T-helper 2 cell treated with Interferon-gamma antibody and Interleukin-4, amounts not matched to agents 5 μg/mL and 100 μg/mL, for 36 hours (primary cell): Measurements from ENCODE around the gene MAGED4.
"Not testable (repeated sequence)": the region's sequence is repeated elsewhere in the genome, so short reads cannot be mapped to it uniquely, and the experiment has no call there.

Experiments
- DNase-seq: peaks from one replicate; pipeline ENCODE4 v3.0.0; 2021; ENCODE audit warnings: low spot score
- H3K27ac Mint-ChIP-seq: one replicate; pipeline ENCODE4 v1.8.0; 2021; ENCODE audit warnings: mild to moderate bottlenecking, mixed read lengths
- H3K27me3 Mint-ChIP-seq: one replicate; pipeline ENCODE4 v1.8.0; 2021; ENCODE audit warnings: low read depth, mixed read lengths
- H3K36me3 Mint-ChIP-seq: one replicate; pipeline ENCODE4 v1.8.0; 2021; ENCODE audit warnings: low read depth, mixed read lengths
- H3K4me1 Mint-ChIP-seq: one replicate; pipeline ENCODE4 v1.8.0; 2021; ENCODE audit warnings: low read depth, mixed read lengths
- H3K4me3 Mint-ChIP-seq: one replicate; pipeline ENCODE4 v1.8.0; 2022; ENCODE audit warnings: mild to moderate bottlenecking, moderate library complexity, mixed read lengths
- H3K9me3 Mint-ChIP-seq: one replicate; pipeline ENCODE4 v1.8.0; 2021; ENCODE audit warnings: mixed read lengths

MAGED4 gene, protein sequence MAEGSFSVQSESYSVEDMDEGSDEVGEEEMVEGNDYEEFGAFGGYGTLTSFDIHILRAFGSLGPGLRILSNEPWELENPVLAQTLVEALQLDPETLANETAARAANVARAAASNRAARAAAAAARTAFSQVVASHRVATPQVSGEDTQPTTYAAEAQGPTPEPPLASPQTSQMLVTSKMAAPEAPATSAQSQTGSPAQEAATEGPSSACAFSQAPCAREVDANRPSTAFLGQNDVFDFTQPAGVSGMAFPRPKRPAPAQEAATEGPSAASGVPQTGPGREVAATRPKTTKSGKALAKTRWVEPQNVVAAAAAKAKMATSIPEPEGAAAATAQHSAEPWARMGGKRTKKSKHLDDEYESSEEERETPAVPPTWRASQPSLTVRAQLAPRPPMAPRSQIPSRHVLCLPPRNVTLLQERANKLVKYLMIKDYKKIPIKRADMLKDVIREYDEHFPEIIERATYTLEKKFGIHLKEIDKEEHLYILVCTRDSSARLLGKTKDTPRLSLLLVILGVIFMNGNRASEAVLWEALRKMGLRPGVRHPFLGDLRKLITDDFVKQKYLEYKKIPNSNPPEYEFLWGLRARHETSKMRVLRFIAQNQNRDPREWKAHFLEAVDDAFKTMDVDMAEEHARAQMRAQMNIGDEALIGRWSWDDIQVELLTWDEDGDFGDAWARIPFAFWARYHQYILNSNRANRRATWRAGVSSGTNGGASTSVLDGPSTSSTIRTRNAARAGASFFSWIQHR

DNA sequence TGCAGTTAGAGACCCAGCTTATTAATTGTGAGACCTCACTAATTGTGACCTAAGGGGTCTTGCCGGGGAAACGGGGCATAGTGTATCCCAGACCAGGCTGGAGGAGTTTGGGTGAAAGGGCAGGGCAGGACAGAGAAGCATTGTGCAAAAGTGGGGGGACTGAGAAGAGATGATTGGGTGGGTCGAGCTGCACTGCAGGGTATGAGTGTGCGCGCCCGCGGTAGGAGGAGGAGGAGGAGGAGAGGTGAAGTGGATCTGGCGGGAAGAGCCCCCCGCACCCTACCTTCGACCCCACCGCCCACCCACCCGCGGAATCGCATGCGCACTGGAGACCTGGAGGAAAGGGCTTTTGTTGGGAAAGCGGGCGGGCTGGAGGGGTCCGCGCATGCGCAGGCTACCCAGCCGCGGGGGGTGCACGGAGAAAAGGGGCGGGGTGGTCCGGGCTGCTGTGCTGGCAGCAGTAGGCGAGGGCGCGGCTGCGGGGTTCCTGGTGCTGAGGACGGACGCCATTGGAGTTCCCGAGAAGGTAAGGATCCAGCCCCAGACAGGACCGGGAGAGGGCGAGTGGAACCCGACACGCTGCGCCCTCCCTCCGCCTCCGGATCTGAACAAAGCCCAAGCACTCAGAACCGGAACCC is at the start of gene MAGED4:
Gene MAGED4, plus strand, starts transcription at position 449 of the 638 bp plus-strand sequence. CDS start 1,035 bp downstream, outside the sequence.
- not testable (repeated sequence) for H3K4me1 Mint-ChIP-seq, H3K4me3 Mint-ChIP-seq, H3K27me3 Mint-ChIP-seq, H3K36me3 Mint-ChIP-seq, DNase-seq, H3K9me3 Mint-ChIP-seq, H3K27ac Mint-ChIP-seq

DNA sequence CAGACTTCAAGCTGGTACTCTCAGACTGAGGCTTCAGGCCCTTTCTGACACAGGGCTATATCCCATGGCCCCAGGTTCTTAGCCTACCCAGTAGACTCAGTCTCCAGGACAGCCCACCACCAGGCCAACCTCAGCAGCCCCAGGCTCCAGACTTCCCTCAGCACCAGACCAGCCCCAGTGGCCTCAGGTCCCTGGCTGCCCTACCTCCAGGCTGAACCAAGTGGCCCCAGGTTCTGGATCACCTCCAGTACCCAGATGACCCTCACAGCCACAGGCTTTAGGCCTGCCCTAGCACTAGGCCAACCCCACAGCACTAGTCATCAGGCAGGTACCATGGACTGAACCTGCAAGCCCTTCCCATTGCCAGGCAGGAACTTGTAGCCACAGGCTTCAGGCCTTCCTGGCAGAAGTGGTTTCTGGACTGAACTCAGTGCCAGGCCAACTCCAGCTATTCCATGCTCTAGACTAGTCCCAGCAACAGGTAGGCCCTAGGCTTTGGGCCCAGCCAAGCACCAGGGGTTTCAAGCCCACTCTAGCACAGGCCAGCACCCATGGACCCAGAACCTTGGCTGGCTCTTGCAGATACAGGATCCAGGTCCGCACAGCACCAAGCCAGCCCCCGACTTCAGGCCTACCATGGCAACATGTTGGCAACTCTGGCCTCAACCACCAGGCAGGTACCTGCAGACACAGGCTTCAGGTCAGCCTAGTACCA is 45.7 kb upstream of the MAGED4 start:
- Mint-ChIP-seq H3K36me3 (no peaks in the 10 kb centered on the region), H3K4me1 (no peaks in the 10 kb centered on the region), H3K27ac (no peak overlapping the region), H3K27me3 (no peaks in the 10 kb centered on the region), H3K4me3 (no peak overlapping the region), H3K9me3 (no peaks in the 10 kb centered on the region)
- no peak for DNase-seq

DNA sequence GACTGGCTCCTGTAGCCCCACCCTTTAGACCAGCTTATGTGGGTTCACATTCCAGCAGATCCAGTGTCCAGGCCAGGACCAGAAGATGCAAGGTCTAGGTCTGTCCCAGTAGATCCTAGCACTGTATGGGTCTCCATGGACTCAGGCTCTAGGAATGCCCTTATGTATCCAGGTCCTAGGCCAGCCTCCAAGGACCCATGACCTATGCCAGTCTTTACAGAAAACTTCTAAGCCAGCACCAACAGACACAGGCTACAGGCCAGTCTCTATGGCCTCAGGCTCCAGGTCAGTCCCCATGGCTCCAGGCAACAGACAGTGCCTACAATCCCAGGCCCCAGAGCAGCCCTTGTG is 45.2 kb upstream of the MAGED4 start:
- H3K9me3 Mint-ChIP-seq = no peaks in the 10 kb centered on the region
- DNase-seq = no peak
- H3K27ac Mint-ChIP-seq = no peak overlapping the region
- no peaks in the 10 kb centered on the region for H3K36me3 Mint-ChIP-seq
- H3K27me3 Mint-ChIP-seq = no peaks in the 10 kb centered on the region
- no peak overlapping the region for H3K4me3 Mint-ChIP-seq
- no peaks in the 10 kb centered on the region for H3K4me1 Mint-ChIP-seq

DNA sequence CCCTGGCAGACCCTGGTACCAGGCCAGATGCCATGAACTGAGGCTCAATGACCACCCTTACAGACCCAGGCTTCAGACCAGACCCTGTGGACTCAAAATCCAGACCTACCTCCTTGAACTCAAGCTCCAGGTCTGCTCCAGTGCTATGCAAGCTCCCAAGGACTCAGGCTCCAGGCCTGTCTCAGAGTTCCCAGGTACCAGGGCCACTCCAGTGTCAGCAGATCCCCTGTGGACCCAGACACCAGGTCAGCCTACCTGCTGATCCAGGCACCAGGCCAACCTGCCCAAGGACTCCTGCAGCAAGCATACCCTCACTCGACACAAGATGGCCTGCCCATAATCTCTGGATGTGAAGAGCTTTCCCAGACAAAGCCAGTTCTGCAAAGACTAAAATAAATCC is 44.7 kb upstream of the MAGED4 start:
- Mint-ChIP-seq H3K36me3 (no peaks in the 10 kb centered on the region), H3K27me3 (no peaks in the 10 kb centered on the region), H3K4me1 (no peaks in the 10 kb centered on the region), H3K27ac (no peak overlapping the region), H3K9me3 (no peaks in the 10 kb centered on the region), H3K4me3 (no peak overlapping the region)
- no peak for DNase-seq

DNA sequence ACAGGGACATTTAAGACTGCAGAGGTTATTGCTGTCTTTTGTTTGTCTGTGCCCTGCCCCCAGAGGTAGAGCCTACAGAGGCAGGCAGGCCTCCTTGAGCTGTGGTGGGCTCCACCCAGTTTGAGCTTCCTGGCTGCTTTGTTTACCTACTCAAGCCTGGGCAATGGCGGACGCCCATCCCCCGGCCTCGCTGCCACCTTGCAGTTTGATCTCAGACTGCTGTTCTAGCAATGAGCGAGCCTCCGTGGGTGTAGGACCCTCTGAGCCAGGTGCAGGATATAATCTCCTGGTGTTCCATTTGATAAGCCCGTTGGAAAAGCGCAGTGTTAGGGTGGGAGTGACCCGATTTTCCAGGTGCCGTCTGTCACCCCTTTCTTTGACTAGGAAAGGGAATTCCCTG is 34.0 kb upstream of the MAGED4 start:
- H3K27ac Mint-ChIP-seq, H3K36me3 Mint-ChIP-seq, H3K9me3 Mint-ChIP-seq, DNase-seq, H3K4me1 Mint-ChIP-seq, H3K27me3 Mint-ChIP-seq, H3K4me3 Mint-ChIP-seq: not testable (repeated sequence)

DNA sequence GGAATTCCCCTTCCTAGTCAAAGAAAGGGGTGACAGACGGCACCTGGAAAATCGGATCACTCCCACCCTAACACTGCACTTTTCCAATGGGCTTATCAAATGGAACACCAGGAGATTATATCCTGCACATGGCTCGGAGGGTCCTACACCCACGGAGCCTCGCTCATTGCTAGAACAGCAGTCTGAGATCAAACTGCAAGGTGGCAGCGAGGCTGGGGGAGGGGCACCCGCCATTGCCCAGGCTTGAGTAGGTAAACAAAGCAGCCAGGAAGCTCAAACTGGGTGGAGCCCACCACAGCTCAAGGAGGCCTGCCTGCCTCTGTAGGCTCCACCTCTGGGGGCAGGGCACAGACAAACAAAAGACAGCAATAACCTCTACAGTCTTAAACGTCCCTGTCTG is 24.5 kb upstream of the MAGED4 start:
- DNase-seq, H3K4me1 Mint-ChIP-seq, H3K9me3 Mint-ChIP-seq, H3K36me3 Mint-ChIP-seq, H3K27ac Mint-ChIP-seq, H3K27me3 Mint-ChIP-seq, H3K4me3 Mint-ChIP-seq: not testable (repeated sequence)

DNA sequence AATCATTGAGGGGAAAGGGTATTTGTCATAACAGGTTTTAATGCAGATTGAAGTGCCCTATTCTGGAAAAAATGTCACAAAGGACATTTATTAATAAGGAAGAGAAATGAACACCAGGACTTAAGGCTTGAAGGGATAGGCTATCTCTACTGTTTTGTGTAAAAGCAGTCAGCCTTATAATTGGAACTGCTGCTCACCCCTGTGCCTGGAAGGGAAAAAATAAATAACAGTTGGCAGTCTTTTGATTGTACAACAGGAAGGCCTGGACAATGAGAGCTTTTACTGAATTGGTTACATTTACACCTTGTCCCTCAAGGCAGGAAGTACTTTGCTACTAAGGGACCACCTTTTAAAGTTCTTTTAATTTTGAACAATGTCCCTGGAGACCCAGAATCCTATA is 17.8 kb upstream of the MAGED4 start:
- Mint-ChIP-seq H3K27me3 (no peaks in the 10 kb centered on the region), H3K36me3 (no peaks in the 10 kb centered on the region), H3K4me1 (no peaks in the 10 kb centered on the region), H3K9me3 (no peaks in the 10 kb centered on the region), H3K27ac (no peak overlapping the region), H3K4me3 (no peak overlapping the region)
- DNase-seq = no peak

DNA sequence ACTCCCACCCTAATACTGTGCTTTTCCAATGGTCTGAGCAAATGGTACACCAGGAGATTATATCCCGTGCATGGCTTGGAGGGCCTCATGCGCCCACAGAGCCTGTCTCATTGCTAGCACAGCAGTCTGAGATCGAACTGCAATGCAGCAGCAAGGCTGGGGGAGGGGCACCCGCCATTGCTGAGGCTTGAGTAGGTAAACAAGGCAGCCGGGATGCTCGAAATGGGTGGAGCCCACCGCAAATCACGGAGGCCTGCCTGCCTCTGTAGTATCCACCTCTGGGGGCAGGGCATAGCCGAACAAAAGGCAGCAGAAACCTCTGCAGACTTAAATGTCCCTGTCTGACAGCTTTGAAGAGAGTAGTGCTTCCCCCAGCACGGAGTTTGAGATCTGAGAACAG is 13.6 kb upstream of the MAGED4 start:
- not testable (repeated sequence) for H3K27me3 Mint-ChIP-seq, DNase-seq, H3K4me3 Mint-ChIP-seq, H3K4me1 Mint-ChIP-seq, H3K9me3 Mint-ChIP-seq, H3K36me3 Mint-ChIP-seq, H3K27ac Mint-ChIP-seq

DNA sequence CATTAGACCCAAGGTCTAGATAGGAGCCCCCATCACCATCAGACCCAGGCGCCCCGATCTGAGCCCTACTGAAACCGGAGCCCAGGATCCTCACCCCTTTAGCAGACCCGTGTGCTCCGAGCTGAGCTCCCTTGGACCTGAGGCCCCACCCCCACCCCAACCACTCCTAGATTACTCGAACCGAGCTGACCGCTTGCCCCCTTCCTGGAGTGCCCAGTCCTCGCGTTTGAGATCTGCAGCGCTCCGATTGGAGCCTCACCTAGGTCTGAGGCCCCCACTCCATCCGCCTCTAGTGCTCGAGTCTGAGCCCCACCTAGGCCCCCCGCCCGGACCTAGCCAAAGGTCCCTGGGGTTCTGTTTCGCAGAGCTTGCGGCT is 378 bp downstream of the MAGED4 start:
- H3K36me3 Mint-ChIP-seq, H3K27me3 Mint-ChIP-seq, DNase-seq, H3K4me3 Mint-ChIP-seq, H3K9me3 Mint-ChIP-seq, H3K4me1 Mint-ChIP-seq, H3K27ac Mint-ChIP-seq: not testable (repeated sequence)

DNA sequence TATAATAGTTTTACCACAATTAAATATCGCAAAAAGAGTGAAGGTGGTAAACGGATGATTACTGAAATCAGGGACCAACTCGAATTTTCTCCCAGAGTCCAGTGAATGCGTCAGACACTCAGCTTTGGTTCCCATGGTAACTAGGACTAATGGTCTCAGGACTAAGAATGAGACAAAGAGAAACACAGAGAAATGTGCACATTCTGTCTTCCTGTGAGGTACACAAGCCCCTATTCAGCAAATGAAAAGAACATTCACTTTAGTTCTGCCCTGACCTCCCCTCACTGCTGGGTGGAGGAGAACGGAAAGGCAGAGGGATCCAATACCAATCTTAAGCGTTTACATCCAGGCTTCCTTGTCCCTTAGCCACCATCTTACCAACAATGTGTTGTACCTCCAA is 26.7 kb downstream of the MAGED4 start:
- not testable (repeated sequence) for DNase-seq, H3K36me3 Mint-ChIP-seq, H3K4me1 Mint-ChIP-seq, H3K27me3 Mint-ChIP-seq, H3K9me3 Mint-ChIP-seq, H3K27ac Mint-ChIP-seq, H3K4me3 Mint-ChIP-seq

DNA sequence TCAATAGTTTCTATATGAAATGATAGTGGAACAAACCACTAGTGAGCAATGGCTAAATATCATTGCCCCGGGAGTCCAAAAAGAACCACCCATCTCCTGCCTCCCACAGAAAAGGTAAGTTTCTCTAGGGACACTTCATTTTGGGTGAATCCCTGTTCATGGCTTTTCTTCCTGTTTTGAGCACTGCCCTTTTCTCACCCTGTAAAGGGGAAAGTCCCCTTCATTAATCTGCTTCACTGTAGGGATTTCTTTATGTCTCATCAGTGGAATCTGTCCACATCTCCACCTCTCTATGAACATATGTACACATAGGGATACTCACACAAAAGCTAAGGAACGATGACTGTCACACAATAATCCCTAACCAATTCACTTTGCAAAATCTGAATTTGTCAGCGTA is 28.6 kb downstream of the MAGED4 start:
- Mint-ChIP-seq H3K27me3 (no peaks in the 10 kb centered on the region), H3K36me3 (no peaks in the 10 kb centered on the region), H3K4me3 (no peak overlapping the region), H3K4me1 (no peaks in the 10 kb centered on the region), H3K27ac (no peak overlapping the region), H3K9me3 (no peaks in the 10 kb centered on the region)
- no peak for DNase-seq

DNA sequence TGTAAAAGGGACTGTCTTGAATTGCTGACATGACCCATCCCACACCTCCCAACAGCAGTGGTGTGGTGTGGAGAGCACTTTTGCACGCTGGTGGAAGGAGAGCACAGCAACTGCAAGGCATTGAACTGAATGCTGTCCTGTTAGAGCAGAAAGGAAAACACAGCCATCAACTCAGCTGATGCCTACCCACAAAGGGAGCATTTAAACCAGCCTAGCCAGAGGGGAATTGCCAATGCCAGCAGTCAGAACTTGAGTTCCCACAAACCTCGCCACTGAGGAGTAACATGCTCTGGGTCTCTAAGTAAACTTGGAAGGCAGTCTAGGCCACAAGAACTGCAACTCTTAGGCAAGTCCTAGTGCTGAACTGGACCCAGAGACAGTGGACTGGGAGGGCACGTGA is 31.9 kb downstream of the MAGED4 start:
- Mint-ChIP-seq H3K27me3 (no peaks in the 10 kb centered on the region), H3K27ac (no peak overlapping the region), H3K36me3 (no peaks in the 10 kb centered on the region), H3K4me1 (no peaks in the 10 kb centered on the region), H3K4me3 (no peak overlapping the region), H3K9me3 (no peaks in the 10 kb centered on the region)
- DNase-seq = no peak

DNA sequence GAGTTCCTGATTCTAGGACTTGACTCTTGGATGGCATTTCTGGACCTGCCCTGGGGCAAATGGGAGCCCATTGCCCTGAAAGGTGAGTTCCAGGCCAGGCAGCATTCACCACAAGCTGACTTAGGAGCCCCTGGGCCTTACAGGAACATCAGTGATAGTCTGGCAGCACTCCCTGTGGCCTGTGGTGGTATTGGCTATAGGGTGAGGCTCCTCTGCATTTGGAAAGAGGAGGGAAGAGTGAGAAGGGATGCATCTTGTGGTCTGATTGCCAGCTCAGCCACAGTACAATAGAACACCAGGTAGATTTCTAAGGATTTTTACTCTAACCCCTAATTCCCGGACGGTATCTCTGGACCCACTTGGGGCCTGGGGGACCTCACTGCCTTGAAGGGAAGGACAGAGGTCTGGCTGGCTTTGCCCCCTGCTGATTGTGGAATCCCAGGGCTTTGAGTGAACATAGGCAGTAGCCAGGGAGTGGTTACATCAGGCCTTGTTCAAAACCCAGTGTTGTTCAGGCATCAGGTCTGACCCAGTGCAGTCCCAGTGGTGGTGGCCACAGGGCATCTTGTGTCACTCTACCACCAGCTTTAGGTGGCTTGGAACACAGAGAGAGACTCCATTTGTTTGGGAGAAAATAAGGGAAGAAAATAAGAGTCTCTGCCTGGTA is 32.9 kb downstream of the MAGED4 start:
- Mint-ChIP-seq H3K9me3 (no peaks in the 10 kb centered on the region), H3K4me3 (no peak overlapping the region), H3K27ac (no peak overlapping the region), H3K4me1 (no peaks in the 10 kb centered on the region), H3K27me3 (no peaks in the 10 kb centered on the region), H3K36me3 (no peaks in the 10 kb centered on the region)
- DNase-seq = no peak

DNA sequence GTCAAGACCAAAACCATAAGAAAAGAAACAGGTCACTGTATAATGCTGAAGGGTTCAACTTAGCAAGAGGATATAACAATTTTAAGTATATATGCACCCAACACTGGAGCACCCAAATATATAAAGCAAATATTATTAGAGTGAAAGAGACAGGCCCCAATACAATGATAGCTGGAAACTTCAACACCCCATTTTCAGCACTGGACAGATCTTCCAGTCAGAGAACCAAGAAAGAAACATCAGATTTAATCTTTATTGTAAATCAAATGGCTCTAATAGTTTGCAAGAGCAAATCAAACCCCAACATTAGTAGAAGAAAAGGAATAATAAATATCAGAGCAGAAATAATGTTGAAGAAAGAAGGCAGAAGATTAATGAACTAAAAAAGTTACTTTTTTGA is 36.2 kb downstream of the MAGED4 start:
- no peak for DNase-seq
- H3K9me3 Mint-ChIP-seq = no peaks in the 10 kb centered on the region
- no peaks in the 10 kb centered on the region for H3K36me3 Mint-ChIP-seq
- H3K27me3 Mint-ChIP-seq = no peaks in the 10 kb centered on the region
- no peak overlapping the region for H3K4me3 Mint-ChIP-seq
- no peak overlapping the region for H3K27ac Mint-ChIP-seq
- no peaks in the 10 kb centered on the region for H3K4me1 Mint-ChIP-seq
